ENCODE measurements around the gene CAB39.

DNA sequence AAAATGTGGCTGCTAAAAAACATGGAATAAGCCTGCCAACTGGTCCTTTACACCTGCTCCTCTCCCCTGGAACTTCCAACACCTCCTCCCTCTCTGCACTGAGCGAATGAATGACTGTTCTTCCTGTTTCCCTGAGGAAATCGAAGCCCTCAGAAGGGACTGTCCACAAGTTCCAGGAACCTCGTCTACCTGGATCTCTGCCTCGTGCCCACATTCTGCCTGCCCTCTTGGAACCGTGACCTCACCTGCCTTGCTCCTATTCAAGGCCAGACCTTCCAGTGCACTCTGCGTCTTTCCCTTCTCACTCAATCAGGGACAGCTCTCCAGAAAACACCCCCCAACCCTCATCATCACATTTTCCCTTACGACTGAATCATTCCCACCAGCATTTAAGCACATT is 4.4 kb upstream of the CAB39 start:
- TF ChIP-seq, protein P1, sequence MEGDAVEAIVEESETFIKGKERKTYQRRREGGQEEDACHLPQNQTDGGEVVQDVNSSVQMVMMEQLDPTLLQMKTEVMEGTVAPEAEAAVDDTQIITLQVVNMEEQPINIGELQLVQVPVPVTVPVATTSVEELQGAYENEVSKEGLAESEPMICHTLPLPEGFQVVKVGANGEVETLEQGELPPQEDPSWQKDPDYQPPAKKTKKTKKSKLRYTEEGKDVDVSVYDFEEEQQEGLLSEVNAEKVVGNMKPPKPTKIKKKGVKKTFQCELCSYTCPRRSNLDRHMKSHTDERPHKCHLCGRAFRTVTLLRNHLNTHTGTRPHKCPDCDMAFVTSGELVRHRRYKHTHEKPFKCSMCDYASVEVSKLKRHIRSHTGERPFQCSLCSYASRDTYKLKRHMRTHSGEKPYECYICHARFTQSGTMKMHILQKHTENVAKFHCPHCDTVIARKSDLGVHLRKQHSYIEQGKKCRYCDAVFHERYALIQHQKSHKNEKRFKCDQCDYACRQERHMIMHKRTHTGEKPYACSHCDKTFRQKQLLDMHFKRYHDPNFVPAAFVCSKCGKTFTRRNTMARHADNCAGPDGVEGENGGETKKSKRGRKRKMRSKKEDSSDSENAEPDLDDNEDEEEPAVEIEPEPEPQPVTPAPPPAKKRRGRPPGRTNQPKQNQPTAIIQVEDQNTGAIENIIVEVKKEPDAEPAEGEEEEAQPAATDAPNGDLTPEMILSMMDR (IDR thresholded peaks at IDR 0.05), result no peak
- TF ChIP-seq EP300 (IDR thresholded peaks at IDR 0.05) (no peak), POLR2A (IDR thresholded peaks at IDR 0.05) (no peak)
